Endothelial cell of umbilical vein (primary cell): ENCODE results near the gene MTFP1. TPM values are rescaled to one million over a fixed set of nuclear protein-coding genes. Genes with fewer than 3 reads are reported as not detected.

ENCODE experiments used
- BruUV-seq: library from RNA; stranded (reverse); fragments of 400-500 nt; replicated peaks from 2 replicates; lab custom pipeline; 2021; lab: Mats Ljungman, UMichigan
- CTCF ChIA-PET: fragments of 300-600, 350-600 bp; sonication (Branson Sonifier 250); formaldehyde crosslinking; loops from one replicate; lab custom pipeline; 2021; ENCODE audit warnings: antibody characterized with exemption, inconsistent platforms; lab: Charles Lee
- POLR2A ChIA-PET: fragments of 300-600, 350-600 bp; sonication (Branson Sonifier 250); formaldehyde crosslinking; loops from one replicate; lab custom pipeline; 2021; ENCODE audit warnings: antibody characterized with exemption, inconsistent platforms; lab: Charles Lee
- DNase-seq: peaks from one replicate; pipeline ENCODE4 v3.0.0-alpha.2; 2011; ENCODE audit warnings: low read depth, low spot score
- FAIRE-seq: peaks from 2 replicates; lab custom pipeline; 2011; peaks lifted over from hg19 to GRCh38; lab: Jason Lieb, UNC
- H2AFZ ChIP-seq: 2 replicates; pipeline ENCODE4 v1.6.0; 2012; ENCODE audit warnings: low read depth, low read length, control low read depth, inconsistent platforms
- H3K27ac ChIP-seq: 2 replicates; pipeline ENCODE4 v1.5.1; 2011; ENCODE audit warnings: low read depth, mild to moderate bottlenecking, control low read depth, low read length, moderate library complexity; ENCODE audit not compliant: insufficient read depth
- H3K27me3 ChIP-seq, 2 experiments: 2 replicates each; pipeline versions ENCODE4 v1.6.0 to v1.6.1; 2011; ENCODE audit warnings: low read length in 2 of 2, mixed read lengths in 1 of 2; ENCODE audit not compliant: control insufficient read depth in 2 of 2, insufficient read depth in 2 of 2
- H3K36me3 ChIP-seq, 2 experiments: 2 replicates in 1 of 2; 3 replicates in 1 of 2; pipeline ENCODE4 v1.5.1; 2011; ENCODE audit warnings: low read length in 2 of 2, mild to moderate bottlenecking in 1 of 2, moderate library complexity in 1 of 2; ENCODE audit not compliant: control insufficient read depth in 2 of 2, insufficient read depth in 2 of 2; ENCODE audit errors: extremely low read depth in 1 of 2
- H3K4me1 ChIP-seq: 3 replicates; pipeline ENCODE4 v1.5.1; 2011; ENCODE audit warnings: mild to moderate bottlenecking, low read length; ENCODE audit not compliant: control insufficient read depth, insufficient read depth; ENCODE audit errors: extremely low read depth
- H3K4me2 ChIP-seq: 2 replicates; pipeline ENCODE4 v1.6.1; 2011; ENCODE audit warnings: low read length, control low read depth, mixed read lengths; ENCODE audit not compliant: insufficient read depth
- H3K4me3 ChIP-seq, 3 experiments: fragments of 200-600 bp in 1 of 3; sonication (generic), shearing (Covaris generic) in 1 of 3; replicated peaks in 1 of 3; 2 replicates each; pipeline ENCODE4 v1.5.1; 2011 to 2016; ENCODE audit warnings: control low read depth in 3 of 3, low read length in 3 of 3, mild to moderate bottlenecking in 2 of 3, inconsistent platforms in 1 of 3, low read depth in 1 of 3, moderate library complexity in 1 of 3; ENCODE audit not compliant: insufficient read depth in 1 of 3
- H3K79me2 ChIP-seq: 2 replicates; pipeline ENCODE4 v1.6.0; 2012; ENCODE audit warnings: low read length, inconsistent platforms; ENCODE audit not compliant: control insufficient read depth, insufficient read depth
- H3K9ac ChIP-seq: replicated peaks from 2 replicates; pipeline ENCODE3; 2011; ENCODE audit warnings: low read length, control low read depth; ENCODE audit not compliant: insufficient read depth; ENCODE audit errors: extremely low read depth
- H3K9me1 ChIP-seq: replicated peaks from 3 replicates; pipeline ENCODE4 v1.6.0; 2011; ENCODE audit warnings: mild to moderate bottlenecking, low read length; ENCODE audit not compliant: control insufficient read depth, insufficient read depth; ENCODE audit errors: extremely low read depth
- H3K9me3 ChIP-seq: replicated peaks from 2 replicates; pipeline ENCODE4 v1.5.1; 2012; ENCODE audit warnings: low read length, inconsistent platforms; ENCODE audit not compliant: control insufficient read depth, insufficient read depth
- H4K20me1 ChIP-seq: replicated peaks from 2 replicates; pipeline ENCODE3; 2011; ENCODE audit warnings: mild to moderate bottlenecking, low read length; ENCODE audit not compliant: control insufficient read depth, insufficient read depth; ENCODE audit errors: extremely low read depth
- EZH2 ChIP-seq: IDR thresholded peaks from 2 replicates; pipeline ENCODE4 v1.6.1; 2012; ENCODE audit warnings: borderline replicate concordance, low read depth, mild to moderate bottlenecking, moderate library complexity, low read length, inconsistent platforms; ENCODE audit not compliant: severe bottlenecking
- MYC ChIP-seq: IDR thresholded peaks from one replicate; pipeline ENCODE4 v1.6.1; 2011; ENCODE audit warnings: mild to moderate bottlenecking, low read depth, low read length
- POLR2A ChIP-seq: IDR thresholded peaks from 2 replicates; pipeline ENCODE4 v1.6.1; 2012; ENCODE audit warnings: low read depth, mild to moderate bottlenecking, control low read depth, low read length
- POLR2AphosphoS5 ChIP-seq: IDR thresholded peaks from 2 replicates; pipeline ENCODE4 v1.6.1; 2012; ENCODE audit warnings: low read depth, mild to moderate bottlenecking, control low read depth, low read length, moderate library complexity; ENCODE audit not compliant: insufficient read depth
- dilution Hi-C: fragments of 300-500 bp; cut with MboI; formaldehyde crosslinking; loops from one replicate; pipeline ENCODE4 v1.15.0; 2019; ENCODE audit warnings: low sequenced_read_pairs; ENCODE audit not compliant: extremely low pct_ligation_motif_present
- intact Hi-C: fragments of 100-400 bp; cut with micrococcal nuclease; formaldehyde crosslinking; loops from one replicate; pipeline ENCODE4 v1.10.0; 2022
- polyA plus RNA-seq, 4 experiments: library from polyadenylated mRNA; depleted of rRNA in 3 of 4; stranded (reverse) in 3 of 4; unstranded in 1 of 4; fragments of >200 nt; gene quantifications; 2 replicates each; pipeline versions ENCODE4 v1.2.1 to v1.2.3, GENCODE V29; 2011 to 2012; ENCODE audit warnings: missing spikeins in 1 of 4
- total RNA-seq: library from RNA; stranded (reverse); gene quantifications from 2 replicates; pipeline ENCODE4 v1.2.3, GENCODE V29; 2021
- TF ChIP-seq, protein P1 (sequence below): IDR thresholded peaks from 2 replicates; pipeline ENCODE4 v1.6.1; 2011; ENCODE audit not compliant: insufficient read depth, insufficient read length
- TF ChIP-seq, protein P2 (sequence below), 2 donors: IDR thresholded peaks; 1 replicate in 1 of 2; 2 replicates in 1 of 2; pipeline ENCODE4 v1.5.1; 2011; ENCODE audit warnings: low read length in 2 of 2, mild to moderate bottlenecking in 2 of 2, moderate library complexity in 2 of 2, control low read depth in 1 of 2, inconsistent platforms in 1 of 2, low read depth in 1 of 2; ENCODE audit not compliant: insufficient read depth in 1 of 2; ENCODE audit errors: extremely low read depth in 1 of 2

The MTFP1 gene
- total and polyA plus RNA-seq, 2 donors (not counting 3 experiments of a cell fraction or from before 2014, with no cell fraction given): 30.3 to 41.9 TPM

DNA sequence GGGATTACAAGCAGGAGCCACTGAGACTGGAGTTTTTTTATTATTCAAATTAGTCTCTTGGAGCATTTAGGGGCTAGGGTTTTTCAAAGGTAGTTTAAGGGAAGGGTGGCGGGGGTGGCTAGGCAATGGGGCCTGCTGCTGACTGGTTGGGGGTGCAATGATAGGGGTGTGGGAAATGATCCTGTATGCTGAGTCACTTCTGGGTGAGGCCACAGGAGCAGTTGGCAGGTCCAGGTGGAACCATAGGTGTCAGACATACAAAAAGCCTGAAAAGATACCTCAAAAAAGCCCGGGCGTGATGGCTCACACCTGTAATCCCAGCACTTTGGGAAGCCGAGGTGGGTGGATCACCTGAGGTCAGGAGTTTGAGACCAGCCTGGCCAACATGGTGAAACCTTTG is 13.7 kb downstream of the MTFP1 start:
- ChIA-PET CTCF (interaction anchor here (3.9 kb wide), 1 partner anchor 13 kb away, joined by 24 read pairs; the partner anchor contains the start of gene MTFP1), POLR2A (interaction anchor here (0.6 kb wide), 1 partner anchor 39 kb away, joined by 6 read pairs; no protein-coding TSS in a partner anchor)
- dilution Hi-C loops: no loop called here

More for the DNA sequence above, 13.7 kb downstream of the MTFP1 start:
- BruUV-seq: no TSS peak
- H3K9me3 ChIP-seq: no peaks in the 10 kb centered on the region
- no peak overlapping the region for H3K27ac ChIP-seq
- intact Hi-C loops: no loop called here
- FAIRE-seq (no peak), DNase-seq (no peak)
- H3K27me3 ChIP-seq: no peaks in the 10 kb centered on the region
- H4K20me1 ChIP-seq: no peaks in the 10 kb centered on the region
- no peak overlapping the region for H3K4me2 ChIP-seq
- H2AFZ ChIP-seq: no peak overlapping the region
- H3K79me2 ChIP-seq: no peaks in the 10 kb centered on the region
- TF ChIP-seq, protein P1, sequence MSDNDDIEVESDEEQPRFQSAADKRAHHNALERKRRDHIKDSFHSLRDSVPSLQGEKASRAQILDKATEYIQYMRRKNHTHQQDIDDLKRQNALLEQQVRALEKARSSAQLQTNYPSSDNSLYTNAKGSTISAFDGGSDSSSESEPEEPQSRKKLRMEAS: no peak
- TF ChIP-seq POLR2AphosphoS5: no peak
- no peak for TF ChIP-seq MYC
- TF ChIP-seq POLR2A: no peak
- TF ChIP-seq, protein P2, sequence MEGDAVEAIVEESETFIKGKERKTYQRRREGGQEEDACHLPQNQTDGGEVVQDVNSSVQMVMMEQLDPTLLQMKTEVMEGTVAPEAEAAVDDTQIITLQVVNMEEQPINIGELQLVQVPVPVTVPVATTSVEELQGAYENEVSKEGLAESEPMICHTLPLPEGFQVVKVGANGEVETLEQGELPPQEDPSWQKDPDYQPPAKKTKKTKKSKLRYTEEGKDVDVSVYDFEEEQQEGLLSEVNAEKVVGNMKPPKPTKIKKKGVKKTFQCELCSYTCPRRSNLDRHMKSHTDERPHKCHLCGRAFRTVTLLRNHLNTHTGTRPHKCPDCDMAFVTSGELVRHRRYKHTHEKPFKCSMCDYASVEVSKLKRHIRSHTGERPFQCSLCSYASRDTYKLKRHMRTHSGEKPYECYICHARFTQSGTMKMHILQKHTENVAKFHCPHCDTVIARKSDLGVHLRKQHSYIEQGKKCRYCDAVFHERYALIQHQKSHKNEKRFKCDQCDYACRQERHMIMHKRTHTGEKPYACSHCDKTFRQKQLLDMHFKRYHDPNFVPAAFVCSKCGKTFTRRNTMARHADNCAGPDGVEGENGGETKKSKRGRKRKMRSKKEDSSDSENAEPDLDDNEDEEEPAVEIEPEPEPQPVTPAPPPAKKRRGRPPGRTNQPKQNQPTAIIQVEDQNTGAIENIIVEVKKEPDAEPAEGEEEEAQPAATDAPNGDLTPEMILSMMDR (IDR thresholded peaks at IDR 0.05; ENCODE audit: extremely low read depth in 1 of 2, insufficient read depth in 1 of 2, low read depth in 1 of 2, low read length in 2 of 2): no peak
- no peak for TF ChIP-seq EZH2
- peaks cover 10% of the 10 kb centered on the region for H3K4me1 ChIP-seq
- no peaks in the 10 kb centered on the region for H3K36me3 ChIP-seq
- no peak overlapping the region for H3K4me3 ChIP-seq
- no peak overlapping the region for H3K9ac ChIP-seq
- H3K9me1 ChIP-seq: no peaks in the 10 kb centered on the region
